DOHH2 (cell line): ENCODE results near the gene ZBTB24.

ENCODE experiments used
- H3F3A ChIP-seq: fragments of 200-600 bp; sonication (generic), shearing (Covaris generic); 2 replicates; pipeline ENCODE4 v1.6.0; 2016; ENCODE audit warnings: antibody characterized with exemption, mild to moderate bottlenecking; ENCODE audit not compliant: control insufficient read depth, insufficient read depth
- H3K27ac ChIP-seq: fragments of 200-600 bp; sonication (generic); 2 replicates; pipeline ENCODE4 v1.5.1; 2014; ENCODE audit warnings: low read depth, mild to moderate bottlenecking, low read length, moderate library complexity
- H3K27me3 ChIP-seq: fragments of 200-600 bp; sonication (generic); 2 replicates; pipeline ENCODE4 v1.6.1; 2014; ENCODE audit warnings: mild to moderate bottlenecking, low read length, mixed read lengths; ENCODE audit not compliant: control insufficient read depth
- H3K36me3 ChIP-seq: fragments of 200-600 bp; sonication (generic); 2 replicates; pipeline ENCODE4 v1.6.1; 2014; ENCODE audit warnings: mild to moderate bottlenecking, low read length, moderate library complexity, mixed read lengths; ENCODE audit not compliant: control insufficient read depth
- H3K4me1 ChIP-seq: fragments of 200-600 bp; sonication (generic); 2 replicates; pipeline ENCODE4 v1.6.1; 2014; ENCODE audit warnings: mild to moderate bottlenecking, low read length, mixed read lengths; ENCODE audit not compliant: control insufficient read depth
- H3K4me2 ChIP-seq: fragments of 200-600 bp; sonication (generic); 2 replicates; pipeline ENCODE4 v1.6.0; 2014; ENCODE audit warnings: mild to moderate bottlenecking, low read length, moderate library complexity
- H3K4me3 ChIP-seq: fragments of 200-600 bp; sonication (generic); 2 replicates; pipeline ENCODE4 v1.5.1; 2014; ENCODE audit warnings: mild to moderate bottlenecking, low read length, mixed read lengths
- H3K79me2 ChIP-seq: fragments of 200-600 bp; sonication (generic); 2 replicates; pipeline ENCODE4 v1.6.1; 2014; ENCODE audit warnings: mild to moderate bottlenecking, low read length, mixed read lengths; ENCODE audit not compliant: control insufficient read depth
- H3K9me2 ChIP-seq: fragments of 200-600 bp; sonication (generic); replicated peaks from 2 replicates; pipeline ENCODE4 v1.6.1; 2014; ENCODE audit warnings: mild to moderate bottlenecking, low read length, mixed read lengths; ENCODE audit not compliant: control insufficient read depth
- H3K9me3 ChIP-seq: fragments of 200-600 bp; sonication (generic); 2 replicates; pipeline ENCODE4 v1.6.1; 2014; ENCODE audit warnings: antibody characterized with exemption, low read length, mixed read lengths; ENCODE audit not compliant: control insufficient read depth, insufficient read depth
- H4K20me1 ChIP-seq: fragments of 200-600 bp; sonication (generic); 2 replicates; pipeline ENCODE4 v1.6.0; 2014; ENCODE audit warnings: low read depth, mild to moderate bottlenecking, antibody characterized with exemption, low read length, moderate library complexity; ENCODE audit not compliant: control insufficient read depth, insufficient read depth
- EZH2phosphoT487 ChIP-seq: fragments of 200-600 bp; sonication (generic); IDR thresholded peaks from 2 replicates; pipeline ENCODE4 v1.6.1; 2017; ENCODE audit warnings: borderline replicate concordance, mild to moderate bottlenecking, antibody characterized with exemption, low read length, moderate library complexity, mixed read lengths
- TF ChIP-seq, protein P1 (sequence below): fragments of 200-600 bp; sonication (generic); IDR thresholded peaks from one replicate; pipeline ENCODE4 v1.5.1; 2014; ENCODE audit warnings: antibody characterized with exemption, mild to moderate bottlenecking, low read depth, low read length; ENCODE audit not compliant: poor library complexity, severe bottlenecking

ZBTB24 gene

GRCh38 chr6:109446541-109446940 is 36.5 kb downstream of the ZBTB24 start:
- Histone ChIP-seq H3K27me3 (no peaks in the 10 kb centered on the region), H3K36me3 (peaks cover 66% of the 10 kb centered on the region), H3K4me3 (no peak overlapping the region), H3K9me2 (no peaks in the 10 kb centered on the region), H3K9me3 (no peaks in the 10 kb centered on the region), H3K79me2 (peaks cover 10% of the 10 kb centered on the region), H3F3A (no peaks in the 10 kb centered on the region), H3K27ac (no peak overlapping the region), H4K20me1 (peaks cover 3% of the 10 kb centered on the region), H3K4me2 (no peak overlapping the region), H3K4me1 (peaks cover 34% of the 10 kb centered on the region)
- TF ChIP-seq, protein P1, sequence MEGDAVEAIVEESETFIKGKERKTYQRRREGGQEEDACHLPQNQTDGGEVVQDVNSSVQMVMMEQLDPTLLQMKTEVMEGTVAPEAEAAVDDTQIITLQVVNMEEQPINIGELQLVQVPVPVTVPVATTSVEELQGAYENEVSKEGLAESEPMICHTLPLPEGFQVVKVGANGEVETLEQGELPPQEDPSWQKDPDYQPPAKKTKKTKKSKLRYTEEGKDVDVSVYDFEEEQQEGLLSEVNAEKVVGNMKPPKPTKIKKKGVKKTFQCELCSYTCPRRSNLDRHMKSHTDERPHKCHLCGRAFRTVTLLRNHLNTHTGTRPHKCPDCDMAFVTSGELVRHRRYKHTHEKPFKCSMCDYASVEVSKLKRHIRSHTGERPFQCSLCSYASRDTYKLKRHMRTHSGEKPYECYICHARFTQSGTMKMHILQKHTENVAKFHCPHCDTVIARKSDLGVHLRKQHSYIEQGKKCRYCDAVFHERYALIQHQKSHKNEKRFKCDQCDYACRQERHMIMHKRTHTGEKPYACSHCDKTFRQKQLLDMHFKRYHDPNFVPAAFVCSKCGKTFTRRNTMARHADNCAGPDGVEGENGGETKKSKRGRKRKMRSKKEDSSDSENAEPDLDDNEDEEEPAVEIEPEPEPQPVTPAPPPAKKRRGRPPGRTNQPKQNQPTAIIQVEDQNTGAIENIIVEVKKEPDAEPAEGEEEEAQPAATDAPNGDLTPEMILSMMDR: no peak
- TF ChIP-seq EZH2phosphoT487: no peak

DNA sequence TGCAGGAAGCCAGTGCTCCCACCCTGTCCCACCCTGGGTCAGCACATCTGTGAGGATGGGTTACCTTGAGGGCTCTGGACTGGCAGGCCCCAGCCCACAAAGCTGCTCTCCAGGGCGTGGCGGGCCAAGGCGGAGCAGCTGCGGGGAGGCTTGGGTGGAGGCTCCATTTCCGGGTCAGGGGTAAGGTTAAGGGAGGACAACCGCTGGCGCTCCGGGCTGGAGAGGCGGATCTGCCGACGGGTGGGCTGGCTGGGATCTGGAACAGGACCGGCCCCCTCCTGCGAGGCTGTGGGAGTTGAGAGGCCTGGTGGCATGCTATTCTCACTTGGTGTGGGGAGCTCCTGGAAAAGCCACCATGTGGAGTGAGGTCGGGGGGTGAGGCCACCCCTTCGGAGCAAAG is 36.9 kb downstream of the ZBTB24 start:
- H3K4me1 ChIP-seq: peaks cover 38% of the 10 kb centered on the region
- H3K4me3 ChIP-seq: no peak overlapping the region
- no peaks in the 10 kb centered on the region for H3K9me2 ChIP-seq
- no peak for TF ChIP-seq EZH2phosphoT487
- TF ChIP-seq, protein P1: no peak
- no peaks in the 10 kb centered on the region for H3K9me3 ChIP-seq
- H3K27me3 ChIP-seq: no peaks in the 10 kb centered on the region
- peaks cover 15% of the 10 kb centered on the region for H3K79me2 ChIP-seq
- H3K36me3 ChIP-seq: peaks cover 68% of the 10 kb centered on the region
- no peak overlapping the region for H3K4me2 ChIP-seq
- H4K20me1 ChIP-seq: peaks cover 3% of the 10 kb centered on the region
- H3K27ac ChIP-seq: no peak overlapping the region
- no peaks in the 10 kb centered on the region for H3F3A ChIP-seq

DNA sequence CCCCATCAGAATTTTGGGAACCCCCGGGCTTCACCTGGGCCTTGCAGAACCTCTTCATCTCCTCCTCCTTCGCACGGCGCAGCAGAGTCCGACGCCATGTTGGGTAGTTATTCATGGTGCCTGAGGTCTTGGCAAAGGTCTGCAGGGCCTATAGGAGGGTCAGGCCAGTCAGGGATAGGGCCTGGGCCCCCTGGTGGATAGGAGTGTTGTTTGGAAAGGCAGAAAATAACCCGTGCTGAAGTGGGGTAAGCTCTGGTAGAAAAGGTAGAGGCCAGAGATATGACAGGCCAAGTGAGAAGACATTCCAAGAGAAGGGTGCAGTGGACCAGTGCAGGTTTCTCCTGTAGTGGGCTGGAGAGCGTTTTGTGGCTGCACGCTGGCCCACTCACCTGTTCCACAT is 37.6 kb downstream of the ZBTB24 start:
- Histone ChIP-seq H3K36me3 (peaks cover 66% of the 10 kb centered on the region), H3K4me2 (no peak overlapping the region), H3K27ac (no peak overlapping the region), H3K27me3 (no peaks in the 10 kb centered on the region), H3K79me2 (peaks cover 18% of the 10 kb centered on the region), H3K9me2 (no peaks in the 10 kb centered on the region), H4K20me1 (peaks cover 3% of the 10 kb centered on the region), H3K9me3 (no peaks in the 10 kb centered on the region), H3K4me1 (peaks cover 33% of the 10 kb centered on the region), H3K4me3 (no peak overlapping the region), H3F3A (no peaks in the 10 kb centered on the region)
- TF ChIP-seq, protein P1: no peak
- no peak for TF ChIP-seq EZH2phosphoT487
